GM12873 (cell line): ENCODE data around the gene TRA2B.

Experiments used
- CTCF ChIP-seq: IDR thresholded peaks from 2 replicates; pipeline ENCODE4 v1.5.1; 2012; ENCODE audit warnings: low read depth, mild to moderate bottlenecking, moderate library complexity, low read length, control low read depth; ENCODE audit not compliant: insufficient read depth; ENCODE audit errors: missing control alignments

Gene TRA2B

GRCh38 chr3:185939721-185940120, 1.9 kb upstream of the TRA2B start:
- TF ChIP-seq CTCF, result no peak

- no peak for TF ChIP-seq CTCF
These were observed 763 bp downstream of the TRA2B start for GRCh38 chr3:185936814-185937688.

- no peak for TF ChIP-seq CTCF
These were observed 1.6 kb downstream of the TRA2B start for GRCh38 chr3:185936273-185936629.

GRCh38 chr3:185935465-185936272, 2.1 kb downstream of the TRA2B start:
- no peak for TF ChIP-seq CTCF

- TF ChIP-seq CTCF, result no peak
These were observed 2.9 kb downstream of the TRA2B start for GRCh38 chr3:185934767-185935464.

- no peak for TF ChIP-seq CTCF
These were observed 3.6 kb downstream of the TRA2B start for GRCh38 chr3:185934174-185934557.
